Umbilical cord (tissue), 2 donors: ENCODE measurements around the gene NEGR1. TPM values are rescaled to one million over a fixed set of nuclear protein-coding genes. Genes with fewer than 3 reads are reported as not detected.
"Not testable (repeated sequence)": the region's sequence is repeated elsewhere in the genome, so short reads cannot be mapped to it uniquely, and the experiment has no call there.

Experiments
- DNase-seq: peaks from one replicate; pipeline ENCODE4 v3.0.0-alpha.2; 2015; ENCODE audit warnings: low spot score
- total RNA-seq: library from RNA; depleted of rRNA; stranded (reverse); fragments of >200 nt; gene quantifications from one replicate; pipeline ENCODE4 v1.2.3, GENCODE V29; 2014; ENCODE audit warnings: low replicate concordance; ENCODE audit not compliant: insufficient read depth

Gene NEGR1
- total RNA-seq, 1 donor from 2014 or later, result 49.1 TPM

GRCh38 chr1:71949681-71950080, 332.7 kb downstream of the NEGR1 start:
- DNase-seq, result no peak

DNA sequence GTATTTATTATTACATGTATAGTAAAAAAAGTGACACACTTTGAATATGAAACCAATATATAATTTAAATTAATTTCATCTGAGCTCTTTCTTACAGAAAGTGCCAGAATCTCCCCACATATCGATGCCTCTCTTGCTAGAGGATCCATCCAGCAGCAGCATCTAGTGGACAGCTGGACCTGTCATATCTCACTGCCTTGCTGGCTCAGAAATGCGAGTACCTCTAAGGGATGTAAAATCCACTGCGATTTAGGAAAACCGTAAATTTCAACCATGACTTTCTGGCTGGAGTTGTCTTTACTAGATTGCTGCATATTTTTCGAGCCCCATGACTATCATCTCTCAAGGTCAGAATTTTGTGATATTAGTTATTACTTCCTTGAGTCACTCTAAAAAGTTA, 333.8 kb downstream of the NEGR1 start:
- no peak for DNase-seq

DNA sequence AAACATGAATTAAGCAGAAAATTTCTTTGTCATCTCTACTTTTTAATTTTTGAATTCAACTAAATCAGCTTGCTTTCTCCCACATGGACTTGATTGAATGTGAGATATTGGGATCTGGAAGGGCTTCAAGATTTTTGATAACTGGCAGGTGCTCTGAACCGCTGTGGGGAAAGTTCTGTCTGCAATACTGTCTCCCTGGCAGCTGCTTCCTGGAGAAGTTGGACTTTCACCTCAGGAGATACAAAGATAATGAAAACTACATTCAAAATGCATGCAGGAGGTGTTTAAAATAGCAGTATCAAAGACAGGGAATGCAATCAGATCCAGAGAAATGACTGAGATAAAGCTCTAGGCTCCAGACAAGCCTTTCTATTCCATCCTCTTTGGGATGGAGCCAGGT, 338.3 kb downstream of the NEGR1 start:
- no peak for DNase-seq

- DNase-seq, result no peak
Measured at GRCh38 chr1:71940261-71940660, 342.1 kb downstream of the NEGR1 start.

GRCh38 chr1:71930511-71930910, 351.8 kb downstream of the NEGR1 start:
- DNase-seq, result no peak

- DNase-seq, result no peak
Measured at GRCh38 chr1:71921935-71922559, 360.3 kb downstream of the NEGR1 start.

DNA sequence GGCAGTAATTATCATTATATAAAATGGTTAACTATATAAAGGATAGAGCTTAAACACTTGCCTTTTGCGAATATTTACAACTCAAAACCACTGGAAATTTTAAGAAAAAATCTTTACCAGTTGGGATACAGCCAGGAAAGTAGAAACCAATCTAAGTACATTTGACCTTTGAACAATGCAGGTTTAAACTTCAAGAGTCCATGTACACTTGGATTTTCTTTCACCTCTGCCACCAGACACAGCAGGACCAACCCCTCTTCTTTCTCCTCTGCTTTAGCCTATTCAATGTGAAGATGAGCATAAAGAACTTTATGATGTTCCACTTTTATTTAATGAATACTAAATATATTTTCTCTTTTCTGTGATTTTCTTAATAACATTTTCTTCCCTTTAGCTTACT, 361.1 kb downstream of the NEGR1 start:
- DNase-seq, result no peak

GRCh38 chr1:71920556-71920955, 361.8 kb downstream of the NEGR1 start:
- DNase-seq, result no peak

DNA sequence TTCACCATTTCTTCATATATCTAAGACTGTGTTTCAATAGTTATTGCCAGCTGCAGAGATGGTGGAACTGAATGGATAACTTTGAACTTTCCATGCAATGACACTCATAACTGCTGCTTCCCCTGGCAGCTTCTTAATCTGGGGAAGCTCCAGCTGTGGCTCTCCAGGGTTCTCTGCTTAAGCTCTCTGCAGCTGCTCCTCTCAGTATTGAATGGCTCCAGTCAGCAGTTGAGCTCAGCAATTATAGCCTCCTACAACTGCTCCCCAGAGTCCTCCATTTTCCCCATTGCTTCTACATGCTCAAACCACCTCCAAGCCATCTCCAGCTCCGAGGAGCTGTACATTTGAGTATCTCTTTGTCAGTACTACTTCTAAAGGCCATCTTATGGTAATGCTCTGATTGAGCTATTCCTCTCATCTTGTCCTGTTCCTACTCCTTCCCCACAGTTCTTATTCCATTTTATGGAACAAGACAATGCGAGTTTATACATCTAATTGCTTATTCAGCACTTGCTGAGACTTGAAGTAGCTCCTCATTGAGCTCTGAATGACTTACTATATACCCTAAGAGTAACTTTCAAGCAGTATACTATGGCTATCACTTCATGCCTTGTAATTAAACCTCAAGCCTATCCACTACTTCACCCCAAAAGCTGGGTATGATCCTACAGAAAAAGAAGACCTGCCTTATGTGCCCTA, 362.4 kb downstream of the NEGR1 start:
- no peak for DNase-seq

- no peak for DNase-seq
Measured at GRCh38 chr1:71918630-71919029, 363.7 kb downstream of the NEGR1 start.

GRCh38 chr1:71916894-71917293, 365.4 kb downstream of the NEGR1 start:
- no peak for DNase-seq

DNA sequence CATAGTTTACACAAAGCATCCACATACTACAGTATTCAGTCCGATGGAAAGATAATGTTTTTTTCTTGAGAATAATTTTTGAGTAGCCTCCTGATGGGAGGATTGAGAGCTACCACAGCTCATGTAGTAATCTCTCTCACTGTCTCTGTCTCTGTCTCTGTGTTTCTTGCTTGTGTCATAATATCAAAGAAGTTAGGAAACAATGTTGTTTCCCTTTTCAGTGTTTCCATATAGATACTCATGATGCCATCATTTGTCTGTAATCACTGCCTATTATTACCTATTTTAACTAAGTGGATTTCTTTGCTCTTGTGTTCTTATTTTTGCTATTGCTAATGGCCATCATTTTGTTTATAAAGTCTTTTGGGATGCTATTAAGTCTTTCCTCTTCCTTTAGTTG, 367.7 kb downstream of the NEGR1 start:
- no peak for DNase-seq

- DNase-seq, result no peak
Measured at GRCh38 chr1:71908871-71909390, 373.4 kb downstream of the NEGR1 start.

GRCh38 chr1:71908303-71908702, 374.0 kb downstream of the NEGR1 start:
- peak; percentile 5 for DNase-seq

DNA sequence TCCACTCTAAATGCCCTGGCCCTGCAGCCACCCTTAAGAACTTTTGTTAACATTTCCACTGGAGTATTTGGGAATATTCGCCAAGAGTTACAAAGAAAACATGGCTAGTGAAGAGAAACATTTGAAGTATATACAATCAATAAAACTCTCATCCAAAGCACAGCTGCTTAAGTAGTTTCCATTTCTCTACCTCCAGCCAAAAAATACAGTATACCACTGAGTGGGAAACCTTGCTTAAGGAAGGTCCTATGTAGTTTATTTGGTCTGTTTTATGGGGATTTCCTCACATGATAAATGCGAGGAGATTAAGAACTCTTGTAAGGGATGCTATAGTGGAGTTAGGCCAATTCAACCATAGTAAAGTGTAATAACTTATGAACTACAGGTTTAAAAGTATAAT, 382.5 kb downstream of the NEGR1 start:
- DNase-seq, result no peak

DNA sequence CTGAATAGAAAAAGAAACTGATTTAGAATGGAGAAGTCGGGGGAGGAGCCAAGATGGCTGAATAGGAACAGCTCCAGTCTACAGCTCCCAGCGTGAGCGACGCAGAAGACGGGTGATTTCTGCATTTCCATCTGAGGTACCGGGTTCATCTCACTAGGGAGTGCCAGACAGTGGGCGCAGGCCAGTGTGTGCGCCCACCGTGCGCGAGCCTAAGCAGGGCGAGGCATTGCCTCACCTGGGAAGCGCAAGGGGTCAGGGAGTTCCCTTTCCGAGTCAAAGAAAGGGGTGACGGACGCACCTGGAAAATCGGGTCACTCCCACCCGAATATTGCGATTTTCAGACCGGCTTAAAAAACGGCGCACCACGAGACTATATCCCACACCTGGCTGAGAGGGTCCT, 394.2 kb downstream of the NEGR1 start:
- not testable (repeated sequence) for DNase-seq

DNA sequence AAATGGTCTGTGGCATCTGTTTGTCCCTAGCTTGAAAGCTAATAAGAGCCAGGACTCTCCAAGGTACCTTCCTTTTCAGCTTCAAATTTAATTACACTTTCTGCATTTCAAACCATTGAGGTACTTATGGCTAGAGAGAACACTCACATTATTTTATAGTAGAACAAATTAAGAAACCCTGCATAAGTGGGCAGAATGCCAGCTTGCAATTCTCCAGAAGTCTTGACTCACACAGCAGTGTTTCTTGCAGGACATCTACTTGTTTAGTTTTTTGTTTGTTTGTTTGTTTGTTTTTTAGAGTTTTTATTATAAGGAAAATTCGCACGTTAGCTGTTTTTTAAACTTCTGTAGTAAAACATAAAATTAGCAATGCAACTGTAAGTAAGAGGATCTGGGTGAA, 397.2 kb downstream of the NEGR1 start:
- DNase-seq, result no peak

DNA sequence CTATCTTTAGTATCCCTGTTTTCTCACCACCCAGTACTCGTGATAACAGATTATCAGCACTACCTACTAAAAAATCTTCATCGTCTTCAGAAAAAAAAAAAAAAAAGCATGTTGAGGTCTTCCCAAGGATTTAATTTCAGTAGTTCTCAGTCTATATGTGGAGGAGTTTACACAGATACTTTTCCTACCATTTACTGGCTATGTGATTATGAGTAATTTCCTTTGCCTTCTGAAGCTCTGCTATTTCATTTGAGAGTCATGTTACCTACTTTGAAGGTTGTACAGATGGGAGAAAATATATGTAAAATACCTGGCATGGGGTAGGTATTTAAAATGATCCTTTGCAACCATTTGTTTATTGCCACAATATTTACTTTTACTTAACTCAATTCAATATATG, 399.7 kb downstream of the NEGR1 start:
- no peak for DNase-seq

DNA sequence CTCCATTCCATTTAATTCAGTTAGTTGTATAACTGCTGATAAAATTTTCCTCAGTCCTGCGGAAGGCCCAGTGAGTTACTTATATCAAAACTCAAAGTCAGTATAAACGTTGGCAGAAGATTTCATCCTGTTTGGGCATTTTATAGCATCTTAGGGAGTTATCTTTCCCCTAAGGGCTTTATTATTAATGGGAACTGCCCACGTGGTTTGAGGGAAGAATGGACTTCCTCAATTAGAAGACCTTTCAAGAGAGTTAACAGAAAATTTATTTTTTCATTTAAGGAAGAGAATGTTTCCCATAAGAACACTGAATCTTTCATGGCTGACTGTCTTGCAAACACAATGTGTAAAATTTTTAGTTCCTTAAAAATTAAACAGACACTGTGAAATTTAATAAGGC, 400.1 kb downstream of the NEGR1 start:
- DNase-seq, result peak; percentile 69

DNA sequence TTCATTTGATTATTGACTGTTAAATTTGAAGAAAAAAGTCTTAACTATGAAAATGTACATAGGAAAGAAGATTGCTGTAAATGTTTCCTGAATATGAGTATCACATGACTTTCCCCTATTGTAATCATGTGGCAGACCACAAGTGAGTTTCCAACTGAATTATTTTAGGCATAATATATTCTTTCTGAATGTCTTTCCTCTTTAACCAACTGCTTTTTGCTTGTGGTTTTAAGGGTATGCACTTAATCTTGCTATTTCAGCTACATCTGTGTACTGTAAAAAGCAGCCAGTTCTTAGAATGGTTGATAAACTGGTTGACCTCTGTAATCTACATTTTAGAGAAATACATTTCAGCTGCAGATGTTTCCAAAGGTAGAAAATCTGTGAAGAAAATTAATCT, 400.7 kb downstream of the NEGR1 start:
- peak; percentile 88 for DNase-seq

DNA sequence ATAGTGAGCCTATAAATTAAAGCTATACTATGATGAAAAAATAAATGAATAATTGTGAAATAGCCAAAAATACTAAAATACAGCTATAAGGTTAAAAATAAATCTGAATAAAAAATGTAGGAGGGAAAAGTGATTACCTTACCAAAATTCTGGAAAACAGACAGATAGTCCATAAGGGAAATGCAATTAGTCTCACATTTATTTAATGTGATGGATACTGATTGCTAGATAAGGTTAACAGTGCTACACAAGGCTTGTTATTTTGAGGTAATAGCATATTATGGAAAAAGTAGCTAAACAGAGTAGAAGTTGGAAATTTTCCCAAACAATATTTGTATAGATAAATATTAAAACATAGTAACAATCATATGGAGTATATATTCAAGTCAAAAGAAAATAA, 413.0 kb downstream of the NEGR1 start:
- no peak for DNase-seq

DNA sequence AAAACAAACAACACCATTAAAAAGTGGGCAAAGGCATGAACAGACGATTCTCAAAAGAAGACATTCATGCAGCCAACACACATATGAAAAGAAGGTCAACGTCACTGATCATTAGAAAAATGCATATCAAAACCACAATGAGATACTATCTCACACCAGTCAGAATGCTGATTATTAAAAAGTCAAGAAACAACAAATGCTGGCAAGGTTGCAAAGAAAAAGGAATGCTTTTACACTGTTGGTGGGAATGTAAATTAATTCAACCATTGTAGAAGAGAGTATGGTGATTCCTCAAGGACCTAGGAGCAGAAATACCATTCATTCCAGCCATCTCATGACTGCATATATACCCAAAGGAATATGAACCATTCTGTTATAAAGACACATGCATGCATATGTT, 419.6 kb downstream of the NEGR1 start:
- DNase-seq, result no peak

DNA sequence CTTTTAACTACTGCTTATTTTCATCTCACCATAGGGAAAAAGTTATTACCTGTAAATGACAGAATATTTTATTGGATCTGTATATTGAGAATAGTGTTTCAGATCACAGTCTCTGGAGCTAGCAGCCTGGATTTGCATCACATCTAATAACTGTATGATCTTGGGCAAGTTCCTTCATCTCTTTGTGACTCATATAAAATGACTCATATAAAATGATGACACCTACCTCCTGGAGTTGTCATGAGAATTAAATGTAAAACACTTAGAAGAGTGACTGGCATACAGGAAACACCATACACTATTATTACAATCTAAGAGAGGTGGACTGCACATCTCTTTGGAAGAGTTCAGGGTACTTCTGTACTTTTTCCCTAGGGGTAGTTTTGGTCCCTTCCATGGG, 421.3 kb downstream of the NEGR1 start:
- DNase-seq, result peak; percentile 40
